ENCODE measurements around the gene MMD2. TPM values are rescaled to one million over a fixed set of nuclear protein-coding genes. Genes with fewer than 3 reads are reported as not detected.

MMD2 gene
- total RNA-seq, 2 donors from 2014 or later: not detected

DNA sequence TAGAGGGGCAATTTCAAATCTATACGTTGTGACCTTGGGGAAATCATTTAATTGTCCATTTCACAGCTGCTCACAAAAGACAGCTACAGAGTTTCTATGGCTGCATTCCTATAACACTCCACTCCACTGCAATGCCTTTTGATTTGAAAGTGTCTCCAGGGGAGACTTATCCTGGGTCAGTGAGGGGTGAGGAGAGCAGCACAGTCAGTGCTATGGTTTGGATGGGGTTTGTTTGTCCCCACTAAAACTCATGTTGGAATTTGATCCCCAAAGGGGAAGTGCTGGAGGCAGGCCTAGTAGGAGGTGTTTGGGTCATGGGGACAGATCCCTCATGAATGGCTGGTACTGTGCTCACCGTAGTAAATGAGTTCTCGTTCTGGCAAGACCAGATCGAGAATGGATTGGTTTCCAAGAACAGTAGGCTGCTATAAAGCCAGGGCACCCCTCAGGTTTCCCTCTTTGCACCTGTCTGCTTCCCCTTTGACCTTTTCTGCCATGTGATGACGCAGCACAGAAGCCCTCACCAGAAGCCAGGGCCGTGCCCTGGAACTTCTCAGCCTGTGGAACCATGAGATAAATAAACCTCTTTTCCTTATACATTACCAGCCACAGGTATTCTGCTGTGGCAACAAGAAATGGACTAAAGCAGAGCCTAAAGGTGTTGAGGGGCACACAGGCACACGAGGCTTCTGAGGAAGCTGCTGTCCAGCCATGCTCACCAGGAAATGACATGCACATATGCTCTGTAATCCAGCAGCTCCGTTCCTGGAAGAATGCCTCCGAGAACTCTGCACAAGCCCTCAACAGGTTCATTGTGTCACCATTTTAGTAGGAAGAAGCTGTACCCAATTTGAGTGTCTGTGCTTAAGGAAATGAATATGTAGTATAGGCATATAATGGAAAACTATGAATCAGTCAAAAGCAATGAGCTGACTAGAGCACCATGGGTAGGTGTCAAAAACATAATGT lies 92.2 kb downstream of the MMD2 start:
- H3K9me3 Mint-ChIP-seq: peaks cover 0 to 4% of the 10 kb centered on the region in 2 donors
- peaks cover 6 to 7% of the 10 kb centered on the region in 2 donors for H3K36me3 Mint-ChIP-seq (ENCODE audit: insufficient read depth in 2 of 2)
- no peak for DNase-seq
- peaks cover 11% of the 10 kb centered on the region for H3K4me1 Mint-ChIP-seq (ENCODE audit: low read depth)
- H3K27ac Mint-ChIP-seq: no peak overlapping the region
- H3K4me3 Mint-ChIP-seq: no peak overlapping the region
- peaks cover 45% of the 10 kb centered on the region for H3K27me3 Mint-ChIP-seq (ENCODE audit: low read depth)
- no peak for ATAC-seq (replicated peaks in 1 of 2)

DNA sequence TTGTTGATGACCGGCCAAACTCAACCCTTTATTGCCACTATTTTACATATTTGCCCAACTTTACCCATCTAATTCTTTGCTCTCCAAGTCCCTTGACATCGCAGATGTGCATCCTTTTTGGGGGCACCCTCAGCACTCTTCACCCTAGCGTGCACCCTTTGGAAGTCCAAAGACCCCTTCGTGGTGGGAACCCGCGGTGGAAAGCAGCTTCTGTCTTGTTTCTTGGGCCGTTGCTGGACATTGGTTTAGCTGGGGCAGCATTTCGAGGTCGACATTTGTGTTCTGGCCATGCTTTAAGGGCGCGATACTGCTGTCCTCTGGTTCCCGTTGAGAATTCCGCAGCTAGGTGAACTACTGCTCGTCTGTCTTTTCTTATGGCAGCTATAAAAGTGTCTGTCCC lies 96.8 kb downstream of the MMD2 start:
- Mint-ChIP-seq H3K27me3 (ENCODE audit: low read depth) (peaks cover 52% of the 10 kb centered on the region), H3K4me3 (peak overlapping the region; percentile 66), H3K36me3 (ENCODE audit: insufficient read depth in 2 of 2) (peaks cover 9 to 10% of the 10 kb centered on the region in 2 donors), H3K4me1 (ENCODE audit: low read depth) (no peaks in the 10 kb centered on the region), H3K9me3 (peaks cover 0 to 2% of the 10 kb centered on the region in 2 donors), H3K27ac (no peak overlapping the region)
- ATAC-seq (replicated peaks in 1 of 2): no peak
- no peak for DNase-seq

DNA sequence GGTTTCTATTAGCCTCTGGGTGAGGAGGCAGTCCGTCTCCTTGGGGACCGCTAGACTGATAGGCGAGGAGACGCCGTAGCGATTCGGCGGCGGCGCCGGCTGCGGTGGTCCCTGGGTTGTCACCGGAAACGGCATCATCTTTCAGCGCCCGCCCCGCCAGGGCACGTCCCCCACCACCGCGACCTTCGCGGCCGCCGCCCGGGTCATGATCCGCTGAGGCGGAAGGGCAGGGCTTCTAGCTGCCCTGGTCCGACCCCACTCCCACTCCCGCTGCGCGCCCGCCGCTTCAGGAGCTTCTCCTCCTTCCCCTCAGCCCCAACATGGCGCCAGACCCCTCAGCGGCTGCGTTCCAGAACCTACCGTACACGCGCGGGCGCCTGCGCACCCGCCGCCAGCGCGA lies 97.3 kb downstream of the MMD2 start, which contains the start of gene PAPOLB:
TSS of gene PAPOLB (minus strand) at position 358 of the 400 bp plus-strand sequence. CDS start at position 138, 220 bp downstream.
- Mint-ChIP-seq H3K36me3 (ENCODE audit: insufficient read depth in 2 of 2) (peaks cover 9 to 10% of the 10 kb centered on the region in 2 donors), H3K27ac (no peak within 1 kb of the TSS), H3K27me3 (ENCODE audit: low read depth) (peaks cover 52% of the 10 kb centered on the region), H3K9me3 (peaks cover 0 to 2% of the 10 kb centered on the region in 2 donors), H3K4me3 (peak within 1 kb of the TSS; percentile 66), H3K4me1 (ENCODE audit: low read depth) (no peaks in the 10 kb centered on the region)
- DNase-seq (peak; percentile 37 to 51), ATAC-seq (replicated peaks in 1 of 2) (peak; percentile 69 to 73)

DNA sequence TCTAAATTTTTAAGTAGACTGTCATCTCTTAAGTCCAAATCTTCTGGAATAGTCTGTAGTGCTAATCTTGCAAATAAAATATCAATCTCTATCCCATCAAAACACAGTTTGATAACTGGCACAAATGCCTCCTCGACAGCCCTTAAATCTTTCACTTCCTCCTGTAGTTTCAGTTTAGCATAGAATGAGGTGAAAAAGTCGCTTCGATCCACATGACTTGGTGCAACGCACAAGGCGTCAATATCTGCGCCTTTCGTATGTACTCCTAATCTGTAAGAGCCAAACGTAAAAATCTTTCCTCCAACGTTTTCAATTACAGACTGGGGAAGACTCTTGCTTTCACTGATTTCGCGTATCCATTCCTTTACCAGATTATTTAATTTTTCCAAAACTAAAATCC lies 97.8 kb downstream of the MMD2 start:
- DNase-seq (no peak), ATAC-seq (replicated peaks in 1 of 2) (no peak)
- Mint-ChIP-seq H3K36me3 (ENCODE audit: insufficient read depth in 2 of 2) (peaks cover 9 to 10% of the 10 kb centered on the region in 2 donors), H3K4me1 (ENCODE audit: low read depth) (no peaks in the 10 kb centered on the region), H3K27ac (no peak overlapping the region), H3K9me3 (peaks cover 0 to 2% of the 10 kb centered on the region in 2 donors), H3K4me3 (peak overlapping the region; percentile 66), H3K27me3 (ENCODE audit: low read depth) (peaks cover 52% of the 10 kb centered on the region)

DNA sequence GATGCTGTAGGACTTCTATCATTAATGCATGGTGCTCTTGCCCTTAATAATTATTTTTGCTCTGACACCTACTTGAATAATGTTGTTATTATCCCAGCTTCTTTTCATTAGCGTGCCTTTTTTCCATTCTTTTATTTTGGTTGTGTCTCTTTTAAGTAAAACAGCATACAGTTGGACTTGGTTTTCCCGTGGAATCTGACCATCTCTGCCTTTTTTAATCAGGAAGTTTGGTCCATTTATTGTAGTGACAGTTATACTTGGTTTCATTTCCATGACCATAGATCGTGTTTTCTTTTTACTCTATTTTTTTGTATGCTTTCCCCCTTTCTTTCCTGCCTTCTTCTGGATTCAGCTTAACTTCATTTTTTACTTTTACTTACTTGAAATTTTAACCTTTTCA lies 101.8 kb downstream of the MMD2 start:
- Mint-ChIP-seq H3K4me1 (ENCODE audit: low read depth) (no peaks in the 10 kb centered on the region), H3K36me3 (ENCODE audit: insufficient read depth in 2 of 2) (peaks cover 4 to 5% of the 10 kb centered on the region in 2 donors), H3K27ac (no peak overlapping the region), H3K27me3 (ENCODE audit: low read depth) (peaks cover 21% of the 10 kb centered on the region), H3K4me3 (no peak overlapping the region), H3K9me3 (no peaks in the 10 kb centered on the region)
- no peak for ATAC-seq (replicated peaks in 1 of 2)
- no peak for DNase-seq

DNA sequence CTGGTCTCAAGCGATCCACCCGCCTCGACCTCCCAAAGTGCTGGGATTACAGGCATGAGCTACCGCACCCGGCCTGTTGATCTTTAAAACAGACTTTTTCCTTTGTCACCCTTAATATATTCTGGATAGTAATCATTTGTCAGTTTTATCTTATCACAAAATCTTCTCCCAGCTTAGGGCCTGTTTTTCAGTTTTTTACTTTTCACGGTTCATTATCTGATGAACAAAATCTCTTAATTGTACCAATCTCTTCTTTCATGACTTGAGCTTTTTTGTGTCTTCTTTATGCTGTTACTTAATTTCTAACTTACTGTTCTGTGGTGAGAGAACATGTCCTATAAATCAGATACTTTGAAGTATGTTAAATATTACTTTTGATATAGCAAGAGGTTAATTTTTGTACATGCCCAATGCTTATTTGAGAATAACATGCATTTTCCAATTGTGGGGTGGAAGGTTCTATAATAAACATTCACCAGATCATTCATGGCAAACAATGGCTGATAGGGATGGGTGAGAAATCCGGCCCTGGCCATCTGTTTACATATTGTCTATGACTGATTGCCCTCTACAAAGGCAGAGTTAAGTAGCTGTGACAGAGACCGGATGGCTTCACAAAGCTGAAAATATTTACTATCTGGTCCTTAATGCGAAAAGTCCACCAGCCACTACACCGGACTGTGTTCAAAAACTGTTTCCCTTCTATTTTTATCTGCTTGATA lies 102.5 kb downstream of the MMD2 start:
- Mint-ChIP-seq H3K27me3 (ENCODE audit: low read depth) (peaks cover 18% of the 10 kb centered on the region), H3K36me3 (ENCODE audit: insufficient read depth in 2 of 2) (peaks cover 2 to 3% of the 10 kb centered on the region in 2 donors), H3K4me3 (no peak overlapping the region), H3K9me3 (peaks cover 0 to under 1% of the 10 kb centered on the region in 2 donors), H3K4me1 (ENCODE audit: low read depth) (peaks cover under 1% of the 10 kb centered on the region), H3K27ac (no peak overlapping the region)
- ATAC-seq (replicated peaks in 1 of 2) (no peak), DNase-seq (no peak)

Other genes with a start within 250 kb of the MMD2 start
- gene AP5Z1, start 183.6 kb downstream of the MMD2 start, total RNA-seq: 10 to 100 TPM; 38.1 to 39.0 TPM
- gene PAPOLB, start 97.2 kb downstream of the MMD2 start, total RNA-seq: under 1 TPM in 1 of 2 donors, not detected in 1; 0.05 TPM
- gene RADIL, start 75.5 kb downstream of the MMD2 start, total RNA-seq: under 1 TPM; 0.50 to 0.53 TPM
- gene RBAK, start 86.7 kb upstream of the MMD2 start, total RNA-seq: 10 to 100 TPM; 12.9 to 14.8 TPM
- 10 to 100 TPM; 67.7 to 69.8 TPM for gene WIPI2, start 231.0 kb upstream of the MMD2 start, total RNA-seq